ENCODE data around the gene DDX47. TPM values are rescaled to one million over a fixed set of nuclear protein-coding genes. Genes with fewer than 3 reads are reported as not detected.

DDX47 gene
- total and polyA plus RNA-seq, 2 of the 4 experiments (the other 2 are of a cell fraction): 77.8 to 89.5 TPM

DNA sequence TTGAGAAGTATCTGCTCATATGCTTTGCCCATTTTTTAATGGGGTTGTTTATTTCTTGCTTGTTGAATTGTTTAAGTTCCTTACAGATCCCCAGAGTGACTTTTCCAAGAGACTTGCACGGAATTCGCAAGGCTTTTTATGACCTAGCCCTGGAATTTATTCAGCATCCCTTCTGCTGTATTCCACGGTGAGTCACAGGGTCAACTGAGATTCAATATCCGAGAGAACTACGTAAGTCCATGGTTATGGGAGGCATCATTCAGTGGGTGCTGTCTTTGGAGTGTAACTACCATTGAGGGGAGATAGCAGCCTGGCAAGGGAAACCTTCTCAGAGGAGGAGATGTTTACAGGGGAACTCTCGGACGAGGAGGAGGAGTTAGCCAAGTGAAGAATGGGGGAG, 57.3 kb downstream of the DDX47 start:
- CTCF ChIA-PET: no interaction called here
- intact Hi-C loops (cut with micrococcal nuclease): loop anchor here (1.0 kb wide), 1 partner anchor 21 kb away; the partner anchor contains the start of gene GPRC5A

More for the DNA sequence above, 57.3 kb downstream of the DDX47 start:
- ATAC-seq (ENCODE audit: low read depth) (peak; percentile 87), DNase-seq (peak; percentile 100)
- Histone ChIP-seq H2BK5ac (ENCODE audit: low read depth, low read length, poor library complexity, severe bottlenecking) (peak overlapping the region; percentile 100), H2BK20ac (ENCODE audit: low read depth, low read length) (peak overlapping the region; percentile 100), H3K9me1 (ENCODE audit: insufficient read depth, low read length) (peaks cover 18% of the 10 kb centered on the region; the same call in 1 of the 2 replicates), H3K9me3 (ENCODE audit: control insufficient read depth, insufficient read depth, low read length) (no peaks in the 10 kb centered on the region), H3K4me1 (ENCODE audit: control insufficient read depth, insufficient read depth, low read length) (peaks cover 26% of the 10 kb centered on the region), H3K27me3 (ENCODE audit: control insufficient read depth, insufficient read depth, low read length) (no peaks in the 10 kb centered on the region), H3K36me3 (ENCODE audit: control insufficient read depth, insufficient read depth, low read length) (no peaks in the 10 kb centered on the region; the same call in 1 of the 2 replicates), H2BK120ac (ENCODE audit: low read depth, low read length) (peak overlapping the region; percentile 100), H4K20me1 (ENCODE audit: insufficient read depth, low read length) (no peaks in the 10 kb centered on the region), H2AK5ac (ENCODE audit: low read depth, low read length) (peak overlapping the region; percentile 92), H3K18ac (ENCODE audit: low read depth, low read length) (peak overlapping the region; percentile 89), H4K91ac (ENCODE audit: insufficient read depth, low read depth, low read length) (peak overlapping the region; percentile 98), H3K56ac (ENCODE audit: extremely low read depth, insufficient read depth, low read length) (peak overlapping the region; percentile 92), H4K5ac (ENCODE audit: low read depth, low read length) (peak overlapping the region; percentile 80), H3K4ac (ENCODE audit: low read depth, low read length) (peak overlapping the region; percentile 98), H3K79me1 (ENCODE audit: low read depth in 1 of 2, low read length in 2 of 2) (peaks cover 8 to 29% of the 10 kb centered on the region in 2 experiments; a peak in 3 of 4 replicates), H3K27ac (ENCODE audit: insufficient read depth, low read length) (peak overlapping the region; percentile 87), H2AFZ (replicated peaks; ENCODE audit: low read length, poor library complexity) (peak overlapping the region; percentile 74), H3K14ac (replicated peaks; ENCODE audit: low read depth, low read length) (peak overlapping the region; percentile 97), H4K8ac (ENCODE audit: low read depth in 2 of 2, low read length in 2 of 2) (peak overlapping the region; percentile 68 to 94), H2AK9ac (replicated peaks; ENCODE audit: low read depth, low read length, poor library complexity) (peak overlapping the region; percentile 84), H3K4me2 (ENCODE audit: low read depth, low read length) (peak overlapping the region; percentile 12), H2BK15ac (ENCODE audit: low read depth, low read length) (peak overlapping the region; percentile 90), H3K9ac (ENCODE audit: low read depth, low read length) (0 out of 2 replicates have a peak overlapping the region, but pooled peaks have one; percentile 8), H3K4me3 (ENCODE audit: insufficient read depth, low read depth, low read length) (no peak overlapping the region), H3K23ac (ENCODE audit: low read depth, low read length) (peak overlapping the region; percentile 98)
- TF ChIP-seq SMC3 (IDR thresholded peaks at IDR 0.05; ENCODE audit: low read depth, low read length): peak; percentile 21; the same call in 1 of the 2 replicates
- peak; percentile 68 for TF ChIP-seq BHLHE40 (IDR thresholded peaks at IDR 0.05; ENCODE audit: low read depth, low read length)
- no peak for TF ChIP-seq USF2 (IDR thresholded peaks at IDR 0.05; ENCODE audit: low read depth, low read length)
- no peak for TF ChIP-seq RAD21 (IDR thresholded peaks at IDR 0.05; ENCODE audit: low read length)
- TF ChIP-seq POLR2A (IDR thresholded peaks at IDR 0.05; ENCODE audit: low read depth, low read length): peak; percentile 36; the same call in 1 of the 2 replicates
- no peak for TF ChIP-seq ELK1 (IDR thresholded peaks at IDR 0.05; ENCODE audit: borderline replicate concordance, low read depth, low read length)
- TF ChIP-seq NFE2L2 (IDR thresholded peaks at IDR 0.05; ENCODE audit: low read depth, low read length): peak; percentile 26; the same call in 1 of the 2 replicates
- TF ChIP-seq CEBPB (IDR thresholded peaks at IDR 0.05; ENCODE audit: low read depth, low read length): no peak
- TF ChIP-seq MXI1 (IDR thresholded peaks at IDR 0.05; ENCODE audit: borderline replicate concordance, low read depth, low read length): no peak
- TF ChIP-seq FOS (IDR thresholded peaks at IDR 0.05; ENCODE audit: low read depth, low read length): peak; percentile 88
- TF ChIP-seq MAFK (IDR thresholded peaks at IDR 0.05; ENCODE audit: low read depth, low read length): no peak
- TF ChIP-seq CHD1 (IDR thresholded peaks at IDR 0.05; ENCODE audit: low read depth, low read length): no peak
- TF ChIP-seq MAZ (IDR thresholded peaks at IDR 0.05; ENCODE audit: borderline replicate concordance, low read depth, low read length): 0 out of 2 replicates have a peak, but pooled peaks have one; percentile 8
- TF ChIP-seq RFX5 (IDR thresholded peaks at IDR 0.05; ENCODE audit: low read depth, low read length): no peak
- TF ChIP-seq CTCF (conservative IDR thresholded peaks at IDR 0.05; ENCODE audit: low read depth, low read length): no peak
- TF ChIP-seq RCOR1 (IDR thresholded peaks at IDR 0.05; ENCODE audit: insufficient replicate concordance, low read length): no peak
- no TSS peak for BruUV-seq (replicated peaks)
- POLR2A ChIA-PET (ENCODE audit: unreplicated experiment): no interaction called here
- in situ Hi-C loops (cut with MboI; ENCODE audit: low sequenced_read_pairs): loop anchor here (25.0 kb wide), 1 partner anchor 1517 kb away; no protein-coding TSS in a partner anchor
- 0% methylated on average over 5 of the region's 7 CpGs; no CpG with 5 or more reads in 1 of the 2 experiments for WGBS, 2 experiments (ENCODE audit: extremely low coverage in 2 of 2, insufficient read length in 1 of 2)
- dilution Hi-C loops (cut with HindIII; ENCODE audit: low sequenced_read_pairs, unreplicated experiment): no loop called here
